Tibial artery (tissue), 4 donors: Measurements from ENCODE around the gene IKZF4.

Experiments
- DNase-seq, 2 donors: peaks; one replicate each; pipeline ENCODE4 v3.0.0-alpha.2; 2019
- H3K27ac ChIP-seq, 2 donors: fragments of 200-600 bp; sonication (generic) in 1 of 2; 1 replicate in 1 of 2; 2 replicates in 1 of 2; pipeline ENCODE4 v1.5.1; 2018 to 2019; ENCODE audit warnings: mild to moderate bottlenecking in 1 of 2
- H3K27me3 ChIP-seq, 2 donors: fragments of 200-600 bp; sonication (generic) in 1 of 2; one replicate each; pipeline versions ENCODE4 v1.5.1 to v1.6.0; 2016 to 2019
- H3K36me3 ChIP-seq, 3 donors: fragments of 200-600 bp; sonication (generic) in 2 of 3; one replicate each; pipeline ENCODE4 v1.5.1; 2016 to 2019; ENCODE audit warnings: mild to moderate bottlenecking in 2 of 3
- H3K4me1 ChIP-seq, 4 donors: fragments of 200-600 bp; sonication (generic) in 2 of 4; 1 replicate in 3 of 4; 2 replicates in 1 of 4; pipeline ENCODE4 v1.5.1; 2016 to 2019
- H3K4me3 ChIP-seq, 2 donors: fragments of 200-600 bp; sonication (generic) in 1 of 2; 1 replicate in 1 of 2; 2 replicates in 1 of 2; pipeline ENCODE4 v1.5.1; 2018 to 2019; ENCODE audit warnings: mild to moderate bottlenecking in 2 of 2
- H3K9me3 ChIP-seq, 3 donors: fragments of 200-600 bp; sonication (generic) in 1 of 3; one replicate each; pipeline ENCODE4 v1.5.1; 2016 to 2019
- CTCF ChIP-seq, 2 experiments: fragments of 200-600 bp in 1 of 2; fragments of 450-650 bp in 1 of 2; IDR thresholded peaks; one replicate each; pipeline ENCODE4 v1.5.1; 2017 to 2019; ENCODE audit warnings: antibody characterized with exemption in 2 of 2, mild to moderate bottlenecking in 1 of 2, moderate library complexity in 1 of 2
- intact Hi-C: fragments of 100-400 bp; cut with DNase I; formaldehyde crosslinking; loops from one replicate; pipeline ENCODE4 v1.15.0; 2023; ENCODE audit warnings: low total_unique reads

Gene IKZF4

GRCh38 chr12:56086096-56086495 is 65.3 kb downstream of the IKZF4 start:
- intact Hi-C loops = no loop called here
- peaks cover 0 to 3% (median 0%) of the 10 kb centered on the region in 4 donors for H3K4me1 ChIP-seq
- H3K27ac ChIP-seq = no peak overlapping the region
- DNase-seq = no peak
- H3K27me3 ChIP-seq = no peaks in the 10 kb centered on the region
- no peak overlapping the region for H3K4me3 ChIP-seq
- H3K9me3 ChIP-seq = no peaks in the 10 kb centered on the region
- H3K36me3 ChIP-seq = peaks cover 0 to 7% (median 0%) of the 10 kb centered on the region in 3 donors
- no peak for TF ChIP-seq CTCF (IDR thresholded peaks at IDR 0.05)

- no peak for TF ChIP-seq CTCF (IDR thresholded peaks at IDR 0.05)
- no peaks in the 10 kb centered on the region for H3K9me3 ChIP-seq
- DNase-seq = no peak
- no peaks in the 10 kb centered on the region for H3K27me3 ChIP-seq
- peaks cover 0 to 7% (median 0%) of the 10 kb centered on the region in 3 donors for H3K36me3 ChIP-seq
- intact Hi-C loops = no loop called here
- H3K4me1 ChIP-seq = peaks cover 0 to 3% (median 0%) of the 10 kb centered on the region in 4 donors
- no peak overlapping the region for H3K4me3 ChIP-seq
- no peak overlapping the region for H3K27ac ChIP-seq
Measured at GRCh38 chr12:56086608-56087007, 65.8 kb downstream of the IKZF4 start.

GRCh38 chr12:56087220-56087619 is 66.4 kb downstream of the IKZF4 start:
- H3K9me3 ChIP-seq = no peaks in the 10 kb centered on the region
- no peak overlapping the region for H3K27ac ChIP-seq
- no peak for DNase-seq
- no peak overlapping the region for H3K4me3 ChIP-seq
- intact Hi-C loops = no loop called here
- H3K4me1 ChIP-seq = peaks cover 0 to 3% (median 0%) of the 10 kb centered on the region in 4 donors
- TF ChIP-seq CTCF (IDR thresholded peaks at IDR 0.05) = no peak
- H3K27me3 ChIP-seq = no peaks in the 10 kb centered on the region
- H3K36me3 ChIP-seq = peaks cover 0 to 7% (median 0%) of the 10 kb centered on the region in 3 donors
